GM10266 (cell line): ENCODE measurements around the gene ATP8B4.

Experiments
- DNase-seq: peaks from one replicate; pipeline ENCODE4 v3.0.0; 2012; ENCODE audit errors: extremely low spot score
- CTCF ChIP-seq: IDR thresholded peaks from 2 replicates; pipeline ENCODE4 v1.5.1; 2012; ENCODE audit warnings: mild to moderate bottlenecking, low read depth; ENCODE audit not compliant: control insufficient read depth, insufficient read depth; ENCODE audit errors: missing control alignments

The ATP8B4 gene

GRCh38 chr15:49962044-49962602 lies 156.9 kb downstream of the ATP8B4 start:
- TF ChIP-seq CTCF, result no peak

DNA sequence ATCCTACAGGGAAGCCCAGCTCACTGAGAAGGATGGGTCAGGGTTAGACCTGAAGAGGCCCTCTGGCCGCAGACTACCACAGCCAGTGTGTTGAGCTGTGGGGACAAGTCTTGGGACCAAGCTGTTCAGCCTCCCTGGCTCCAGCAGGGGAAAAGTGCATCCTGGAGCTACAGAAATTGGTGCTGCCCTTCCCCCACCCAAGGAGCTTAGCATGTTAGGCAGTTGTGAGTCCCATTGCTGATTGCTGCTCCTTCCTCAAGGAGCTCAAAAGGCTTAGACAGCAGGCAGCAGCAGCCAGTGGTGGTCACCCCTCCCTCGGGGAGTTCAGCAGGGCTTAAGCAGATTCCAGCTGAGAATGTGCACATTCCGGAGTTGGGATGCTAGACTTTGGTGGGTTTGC lies 165.6 kb downstream of the ATP8B4 start:
- TF ChIP-seq CTCF, result no peak
- DNase-seq, result no peak

More at GRCh38 chr15:49962044-49962602, 156.9 kb downstream of the ATP8B4 start:
- DNase-seq, result no peak

GRCh38 chr15:49946681-49947080 lies 172.4 kb downstream of the ATP8B4 start:
- no peak for TF ChIP-seq CTCF
- DNase-seq, result no peak

DNA sequence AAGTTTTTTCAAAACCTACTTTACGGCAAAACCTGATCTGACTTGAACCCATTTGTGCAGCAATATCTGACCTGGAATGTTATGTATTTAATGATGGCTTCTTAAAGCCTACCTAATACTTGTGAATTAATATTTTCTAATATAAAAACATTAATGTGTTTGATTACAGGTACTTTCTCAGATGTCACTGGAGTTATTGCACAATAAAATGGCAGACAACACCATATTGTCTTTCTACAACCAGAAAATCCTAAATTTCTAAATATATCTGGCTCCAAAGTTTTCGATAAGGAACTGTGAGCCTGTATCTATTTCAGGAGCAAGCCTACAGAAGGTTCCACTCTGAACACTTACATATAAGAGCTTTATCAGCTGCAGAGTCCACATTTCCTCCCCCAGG lies 184.5 kb downstream of the ATP8B4 start:
- no peak for DNase-seq
- no peak for TF ChIP-seq CTCF

DNA sequence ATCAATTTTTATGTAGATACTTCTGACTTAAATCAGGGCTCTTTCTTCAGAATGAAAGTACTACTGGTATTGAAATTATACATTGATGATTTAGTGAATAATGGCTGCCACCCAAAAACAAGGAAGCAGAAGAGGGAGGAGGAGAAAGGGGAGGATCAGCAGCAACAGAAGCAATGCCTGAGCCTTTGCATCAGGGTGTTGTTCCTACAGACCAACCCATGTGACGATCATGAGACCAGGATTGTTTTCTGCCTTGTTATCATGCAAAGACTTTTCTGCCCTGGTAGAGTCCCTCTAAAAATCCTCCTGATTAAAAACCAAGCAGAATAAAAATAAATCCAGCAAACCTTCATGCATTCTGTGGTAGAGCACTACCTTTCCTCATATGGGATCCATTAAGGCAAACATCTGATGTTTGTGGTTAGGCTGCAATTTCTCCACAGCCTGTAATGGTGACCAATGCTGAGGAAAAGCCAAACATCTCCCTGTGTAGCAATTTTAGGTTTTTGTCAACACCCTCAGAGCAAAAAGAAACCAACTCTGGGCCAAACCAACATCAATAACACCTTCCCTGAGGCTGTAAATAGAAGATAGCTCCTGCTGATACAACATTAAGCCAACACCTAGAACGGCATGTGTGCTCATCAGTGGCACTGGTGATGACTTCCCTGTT lies 191.7 kb downstream of the ATP8B4 start:
- DNase-seq, result no peak

GRCh38 chr15:49926740-49927139 lies 192.3 kb downstream of the ATP8B4 start:
- no peak for TF ChIP-seq CTCF
- DNase-seq, result no peak

More for the DNA sequence above, 191.7 kb downstream of the ATP8B4 start:
- TF ChIP-seq CTCF, result no peak

- DNase-seq, result no peak
- TF ChIP-seq CTCF, result no peak
Observed at GRCh38 chr15:49923671-49924070, 195.4 kb downstream of the ATP8B4 start.
